ENCODE measurements around the gene HS3ST6.
"Not testable (repeated sequence)": the region's sequence is repeated elsewhere in the genome, so short reads cannot be mapped to it uniquely, and the experiment has no call there.

The HS3ST6 gene

GRCh38 chr16:1946495-1947368 lies 28.5 kb upstream of the HS3ST6 start:
- DNase-seq = peak in 1 of 4 experiments; percentile 2

DNA sequence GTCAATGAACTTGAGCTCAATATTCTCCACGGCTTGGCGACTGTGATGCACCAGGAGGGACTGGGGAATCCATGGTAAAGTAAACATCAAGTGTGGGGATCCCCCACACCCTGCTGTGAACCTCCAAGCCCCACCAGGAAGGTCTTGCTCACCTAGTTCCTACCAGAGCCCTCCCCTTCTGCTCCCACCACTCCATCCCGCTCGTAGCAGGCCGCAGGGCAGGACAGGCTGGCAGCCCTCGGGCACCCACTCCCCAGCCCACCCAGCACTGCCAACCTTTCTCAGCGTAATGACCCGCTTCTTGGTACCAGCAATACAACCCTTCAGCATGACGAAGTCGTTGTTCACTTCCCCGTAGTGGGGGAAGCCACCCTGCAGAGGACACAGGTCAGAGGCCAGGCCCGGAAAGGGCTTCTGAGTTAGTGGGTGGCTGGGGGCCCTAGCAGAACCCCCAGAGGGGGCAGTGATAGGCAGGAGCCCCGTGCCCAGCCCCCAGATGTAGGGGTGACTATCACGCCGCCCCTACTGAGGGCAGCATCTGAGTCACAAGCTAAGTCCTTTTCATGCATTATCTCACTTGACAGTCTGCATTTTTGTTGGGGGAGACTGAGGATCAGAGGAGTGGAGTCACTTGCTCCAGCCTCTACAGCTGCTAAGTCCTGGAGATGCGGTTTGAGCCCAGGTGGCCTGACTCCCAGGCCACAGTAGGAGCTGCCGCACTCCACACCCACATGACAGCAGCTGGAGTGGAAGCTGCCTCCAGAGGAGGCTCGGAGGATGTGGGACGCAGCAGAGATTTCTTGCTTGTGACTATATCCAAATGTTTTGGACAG lies 27.6 kb upstream of the HS3ST6 start:
- DNase-seq = no peak

- no peak for DNase-seq
These were observed 26.5 kb upstream of the HS3ST6 start for GRCh38 chr16:1944612-1945199.

- DNase-seq = peak; percentile 100
These were observed 24.9 kb upstream of the HS3ST6 start, which contains the start of gene MSRB1 for GRCh38 chr16:1942810-1943726. TSS of gene MSRB1 (minus strand) at chr16:1943199. CDS start at chr16:1943156, 43 bp downstream.

- peak in 3 of 4 experiments; percentile 52 to 75 (median 71) for DNase-seq
These were observed 24.0 kb upstream of the HS3ST6 start for GRCh38 chr16:1942047-1942809.

DNA sequence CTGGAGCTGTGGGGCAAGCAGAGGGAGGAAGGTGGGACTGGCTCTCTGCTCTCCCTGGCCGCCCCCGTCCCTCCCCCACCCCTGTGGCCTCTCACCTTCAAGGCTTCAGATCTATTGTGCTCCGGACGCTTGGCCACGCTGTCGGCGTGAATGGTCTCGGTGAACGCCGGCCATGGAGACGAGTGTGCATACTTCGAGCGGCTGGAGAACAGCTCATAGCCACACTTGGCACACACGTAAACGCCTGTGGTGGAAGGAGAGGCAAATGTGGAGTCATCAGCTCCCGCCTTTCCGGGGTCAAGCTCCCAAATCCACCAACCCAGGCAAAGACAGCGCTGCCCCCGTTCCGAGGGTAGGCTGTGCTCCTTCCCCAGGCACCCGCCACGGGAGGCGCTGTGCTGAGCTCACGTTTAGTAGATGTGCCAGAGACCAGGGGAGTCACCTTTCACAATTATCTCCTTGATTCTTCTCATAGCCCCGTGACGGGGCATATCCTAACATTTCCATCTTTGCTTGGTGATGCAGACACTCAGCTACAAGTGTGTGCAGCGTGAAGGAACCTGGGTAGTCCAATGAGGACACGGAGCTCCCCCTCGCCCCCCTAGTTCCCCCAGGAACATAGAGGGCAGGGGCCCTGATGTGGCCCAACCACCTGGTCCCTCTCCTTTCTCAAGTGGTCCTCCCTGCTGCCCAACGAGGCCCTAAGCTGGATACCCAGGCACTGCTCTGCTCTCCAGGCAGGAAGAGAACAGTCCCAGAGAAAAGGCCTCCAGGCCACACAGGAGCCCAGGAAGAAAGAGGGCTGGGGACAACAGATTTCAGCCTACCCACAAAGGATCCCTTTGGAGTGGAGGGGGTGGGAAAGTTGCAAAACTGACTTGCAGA lies 23.2 kb upstream of the HS3ST6 start:
- DNase-seq = peak in 1 of 4 experiments; percentile 76

DNA sequence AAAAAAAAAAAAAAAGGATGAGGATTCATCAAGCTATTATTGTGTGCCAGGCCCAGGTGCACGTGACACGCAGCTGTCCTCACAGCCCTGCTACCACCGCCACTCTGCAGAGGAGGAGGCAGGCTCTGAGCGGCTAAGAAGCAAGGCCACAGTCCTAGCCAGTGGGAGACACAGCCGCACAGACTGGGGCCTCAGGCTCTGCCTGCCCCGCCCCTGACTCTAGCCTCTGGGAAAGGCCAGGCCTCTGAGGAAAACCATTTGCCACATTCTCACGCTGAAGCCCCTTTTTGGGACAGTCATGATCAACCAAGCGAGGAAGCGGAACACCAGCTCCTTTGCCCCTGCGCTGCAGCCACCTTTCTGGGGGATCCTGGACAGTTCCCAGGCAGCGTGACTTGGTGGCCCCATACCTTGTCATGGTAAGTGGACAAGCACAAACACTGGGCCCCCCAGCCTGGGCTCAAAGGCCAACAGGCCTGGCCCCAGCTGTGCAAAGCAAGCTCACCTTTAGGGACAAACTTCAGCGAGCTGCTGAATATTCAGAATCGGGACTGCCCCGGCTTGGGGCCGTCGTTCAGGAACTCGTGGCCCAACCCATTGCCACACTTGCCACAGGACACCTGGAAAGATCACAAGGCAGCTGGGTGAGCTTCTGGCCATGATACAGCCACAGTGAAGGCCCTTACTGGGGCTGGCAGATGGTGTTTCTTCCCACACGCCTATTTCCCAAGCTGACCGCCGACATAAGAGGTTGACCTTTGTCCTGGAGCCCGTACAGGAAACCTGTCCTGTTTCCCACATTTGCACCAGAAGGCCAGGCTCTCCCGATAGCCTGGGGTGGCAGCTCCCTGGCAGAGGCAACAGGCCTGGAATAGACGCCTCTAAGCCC lies 22.3 kb upstream of the HS3ST6 start:
- DNase-seq = peak in 1 of 4 experiments; percentile 49

DNA sequence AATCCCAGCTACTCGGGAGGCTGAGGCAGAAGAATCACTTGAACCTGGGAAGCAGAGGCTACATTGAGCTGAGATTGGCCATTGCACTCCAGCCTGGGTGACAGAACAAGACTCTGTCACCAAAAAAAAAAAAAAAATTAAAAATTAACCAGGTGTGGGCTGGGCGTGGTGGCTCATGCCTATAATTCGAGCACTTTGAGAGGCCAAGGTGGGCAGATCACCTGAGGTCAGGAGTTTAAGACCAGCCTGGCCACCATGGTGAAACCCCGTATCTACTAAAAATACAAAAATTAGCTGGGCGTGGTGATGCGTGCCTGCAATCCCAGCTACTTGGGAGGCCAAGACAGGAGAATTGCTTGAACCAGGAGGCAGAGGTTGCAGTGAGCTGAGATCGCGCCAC lies 21.6 kb upstream of the HS3ST6 start:
- not testable (repeated sequence) for DNase-seq

DNA sequence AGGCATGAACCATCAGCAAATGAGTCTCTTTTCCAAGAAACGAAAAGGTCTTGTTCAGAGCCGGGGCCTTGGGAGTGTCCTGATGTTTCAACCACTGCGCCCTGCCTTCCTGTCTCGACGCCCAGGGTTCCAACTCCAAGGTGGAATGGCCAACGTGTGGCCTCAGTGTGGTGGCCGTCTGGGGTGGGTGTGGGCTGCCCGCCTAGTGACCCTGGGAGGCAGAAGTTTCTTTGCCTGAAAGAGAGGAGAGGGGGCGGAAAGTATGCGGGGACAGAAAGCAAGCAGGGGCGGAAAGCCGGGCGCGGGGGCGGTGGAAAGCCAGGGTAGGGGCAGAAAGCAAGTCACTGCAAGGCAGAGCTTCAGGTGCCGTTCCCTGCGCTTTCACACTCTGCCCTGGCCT lies 20.7 kb upstream of the HS3ST6 start:
- no peak for DNase-seq

DNA sequence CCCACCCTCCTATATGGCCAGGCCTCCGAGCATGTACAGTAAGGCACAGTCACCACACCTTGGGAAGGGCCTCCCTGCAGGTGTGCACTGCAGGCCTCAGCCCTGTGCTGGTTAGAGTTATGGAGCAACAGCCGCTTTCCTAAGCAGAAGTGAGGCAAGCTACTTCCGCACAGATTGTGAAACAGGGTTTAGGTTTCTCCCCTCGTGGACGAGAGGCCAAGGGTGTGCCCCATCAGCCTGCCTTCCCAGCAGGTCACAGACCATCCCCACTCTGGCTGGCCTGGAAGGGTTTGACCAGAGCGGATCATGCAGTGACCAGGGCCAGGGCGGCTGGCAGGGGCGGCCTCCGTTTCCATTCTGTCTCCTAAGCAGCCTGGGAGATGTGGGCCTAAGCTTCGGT lies 20.1 kb upstream of the HS3ST6 start:
- DNase-seq = peak; percentile 77 to 89 (median 86)

DNA sequence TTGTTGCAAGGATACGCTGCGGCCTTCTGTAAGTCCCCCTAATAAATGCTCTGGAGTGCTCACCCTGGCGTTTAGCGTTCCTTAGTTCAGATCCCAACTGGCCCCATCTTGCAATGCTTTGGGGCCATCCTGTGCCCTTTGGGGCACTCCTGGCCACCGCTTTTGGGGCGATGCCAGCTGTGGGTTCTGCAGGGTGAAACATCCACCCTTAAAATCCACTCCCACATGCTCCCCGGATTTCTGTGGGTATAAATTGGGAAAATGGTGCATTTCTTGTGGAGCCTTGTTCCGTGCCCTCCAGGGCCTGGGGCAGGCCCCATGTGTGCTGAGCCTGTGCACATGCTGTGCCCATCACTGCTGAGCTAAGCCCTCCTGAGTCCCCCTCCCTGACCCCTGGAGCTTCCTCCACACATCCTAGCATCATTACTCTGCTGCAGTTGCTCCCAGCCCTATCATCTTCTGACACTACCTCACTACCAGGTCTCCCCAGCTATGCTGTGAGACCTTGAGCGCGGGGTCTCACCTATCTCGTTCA lies 18.8 kb upstream of the HS3ST6 start:
- DNase-seq = no peak

DNA sequence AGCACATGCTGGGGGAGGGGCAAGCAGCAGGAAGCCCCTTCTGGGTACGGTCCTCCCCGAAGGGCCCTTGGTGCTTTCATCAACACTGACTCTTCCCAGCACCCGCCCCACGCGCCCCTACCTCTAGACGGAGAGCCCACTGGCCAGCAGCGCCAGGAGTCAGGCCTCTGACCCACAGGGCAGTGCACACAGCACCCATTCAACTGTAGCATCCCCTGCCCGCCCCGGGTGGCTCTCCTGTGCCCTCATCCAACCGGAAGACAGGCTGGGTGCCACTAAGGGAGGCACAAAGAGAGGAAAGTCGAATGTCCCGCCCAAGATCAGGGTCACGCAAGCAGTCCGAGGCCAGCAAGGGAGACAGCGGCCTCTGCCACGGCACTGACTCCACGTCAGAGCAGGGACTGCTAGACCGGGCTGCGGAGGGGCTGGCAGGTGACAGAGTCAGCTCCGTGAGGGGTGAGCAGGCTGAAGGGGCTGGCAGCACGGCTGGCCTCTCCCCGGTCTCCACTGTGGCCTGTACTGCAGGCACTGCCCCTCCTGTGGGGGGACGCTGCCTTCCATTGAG lies 15.0 kb upstream of the HS3ST6 start:
- DNase-seq = no peak

GRCh38 chr16:1932050-1933028 lies 14.1 kb upstream of the HS3ST6 start:
- no peak for DNase-seq

DNA sequence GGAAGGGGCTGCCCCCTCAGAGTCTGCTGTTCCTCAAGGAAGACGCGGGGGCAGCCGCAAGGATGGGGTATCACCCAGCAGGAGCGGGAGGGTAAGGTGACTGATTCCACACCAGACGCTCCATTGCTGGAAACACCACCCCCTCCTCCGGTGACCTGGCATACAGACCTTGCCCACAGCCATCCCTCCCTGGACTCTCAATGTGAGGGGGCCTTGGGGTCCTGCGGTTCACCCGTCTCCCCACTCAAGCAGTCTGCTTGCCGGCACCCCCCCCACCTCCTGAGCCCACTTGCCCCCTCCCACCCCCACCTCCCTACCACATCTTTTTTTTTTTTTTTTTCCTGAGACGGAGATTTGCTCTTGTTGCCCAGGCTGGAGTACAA lies 12.1 kb upstream of the HS3ST6 start:
- no peak for DNase-seq

DNA sequence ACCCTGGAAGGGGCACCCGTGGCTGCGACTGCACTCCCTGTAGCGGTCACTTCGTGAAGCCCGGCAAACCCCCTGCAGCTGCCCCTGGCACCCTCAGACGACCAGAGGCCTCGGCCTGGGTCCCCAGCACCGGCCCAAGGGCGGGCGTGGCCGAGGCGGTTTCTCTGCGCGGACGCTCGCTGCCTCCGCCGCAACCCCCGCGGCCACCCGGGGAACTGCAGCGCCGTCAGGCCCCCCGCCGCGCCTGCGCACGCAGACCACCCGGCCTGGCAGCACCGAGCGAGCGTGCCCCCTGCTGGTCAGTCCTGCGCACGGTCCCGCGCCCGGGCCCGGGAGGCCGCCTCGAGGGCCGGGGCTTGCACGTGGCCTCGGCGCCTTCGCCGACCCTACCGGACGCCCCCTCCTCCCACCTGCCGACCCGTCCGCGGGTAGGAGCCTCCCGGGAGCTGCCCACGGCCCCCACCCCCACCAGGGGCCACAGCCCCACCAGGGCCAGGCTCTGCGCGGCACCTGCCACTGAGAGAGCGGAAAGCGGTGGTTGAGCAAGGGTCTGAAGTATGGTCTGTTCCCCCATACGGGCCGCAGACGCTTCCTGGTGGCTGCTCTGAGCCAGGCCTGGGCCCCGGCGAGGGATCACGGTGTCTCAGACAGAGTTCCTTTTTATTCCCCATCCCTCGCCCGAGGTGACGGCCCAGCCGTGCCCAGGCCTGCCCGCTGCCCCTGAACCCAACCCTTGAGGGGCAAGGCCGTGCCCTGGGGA lies 11.5 kb upstream of the HS3ST6 start:
- DNase-seq = peak; percentile 90 to 97 (median 96)

- DNase-seq = peak; percentile 10 to 53 (median 38)
These were observed 10.9 kb upstream of the HS3ST6 start for GRCh38 chr16:1929105-1929504.
